Mammary epithelial cell (primary cell): Measurements from ENCODE around the gene RASGRP3.

Experiments used
- CTCF ChIP-seq, 2 donors: IDR thresholded peaks in 1 of 2; conservative IDR thresholded peaks in 1 of 2; 2 replicates each; pipeline ENCODE4 v1.5.1; 2011 to 2012; ENCODE audit warnings: inconsistent platforms in 2 of 2, low read length in 2 of 2, mild to moderate bottlenecking in 2 of 2, control low read depth in 1 of 2, low read depth in 1 of 2; ENCODE audit not compliant: insufficient read depth in 1 of 2; ENCODE audit errors: extremely low read depth in 1 of 2
- EZH2 ChIP-seq: IDR thresholded peaks from 2 replicates; pipeline ENCODE4 v1.6.1; 2012; ENCODE audit warnings: low read length, inconsistent platforms, borderline replicate concordance

DNA sequence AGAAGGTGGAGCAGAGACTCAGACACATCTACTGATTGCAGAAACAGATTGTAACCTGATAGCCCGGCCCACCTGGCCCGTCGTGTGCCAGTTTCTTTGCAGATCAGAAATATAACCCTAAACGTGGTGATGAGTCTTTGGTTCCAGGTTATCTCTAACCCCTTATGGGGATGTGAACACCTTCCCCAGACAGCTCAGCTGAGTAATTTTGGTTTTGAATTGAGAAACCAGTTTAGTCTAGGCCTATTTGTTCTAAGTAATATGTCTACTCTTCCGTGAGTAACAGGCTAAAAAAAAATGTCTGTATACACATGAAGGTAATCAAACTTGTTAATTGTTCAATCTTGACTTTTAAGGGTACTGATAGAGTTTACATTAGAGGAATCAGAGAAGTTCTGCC lies 35.7 kb downstream of the RASGRP3 start:
- TF ChIP-seq EZH2 (no peak), CTCF (conservative IDR thresholded peaks at IDR 0.05 in 1 of 2, IDR thresholded peaks at IDR 0.05 in 1 of 2; ENCODE audit: extremely low read depth in 1 of 2, insufficient read depth in 1 of 2, low read depth in 1 of 2, low read length in 2 of 2) (no peak)
